Caco-2 (cell line): ENCODE measurements around the gene GDPD4. TPM values are rescaled to one million over a fixed set of nuclear protein-coding genes. Genes with fewer than 3 reads are reported as not detected.

Experiments
- BruUV-seq: library from RNA; stranded (reverse); fragments of 400-500 nt; replicated peaks from 2 replicates; lab custom pipeline; 2021; lab: Mats Ljungman, UMichigan
- CTCF ChIA-PET: fragments of 300-600 bp; sonication (Branson Sonifier 250); formaldehyde crosslinking; loops from one replicate; lab custom pipeline; 2022; ENCODE audit warnings: antibody characterized with exemption; lab: Charles Lee
- POLR2A ChIA-PET: fragments of 300-600 bp; sonication (Branson Sonifier 250); formaldehyde crosslinking; loops from one replicate; lab custom pipeline; 2022; ENCODE audit warnings: antibody characterized with exemption; lab: Charles Lee
- DNase-seq, 2 experiments: peaks; one replicate each; pipeline versions ENCODE4 v3.0.0 to v3.0.0-alpha.2; 2020 to 2022
- H3K27me3 ChIP-seq: replicated peaks from 2 replicates; pipeline ENCODE4 v1.6.0; 2011; ENCODE audit warnings: low read length; ENCODE audit not compliant: control insufficient read depth, insufficient read depth
- H3K36me3 ChIP-seq: 2 replicates; pipeline ENCODE4 v1.5.1; 2011; ENCODE audit warnings: low read length; ENCODE audit not compliant: control insufficient read depth, insufficient read depth
- H3K4me1 ChIP-seq: fragments of 250-450 bp; sonication (Bioruptor Pico); 2 replicates; pipeline ENCODE4 v1.5.1; 2020; ENCODE audit warnings: mild to moderate bottlenecking
- H3K4me3 ChIP-seq: 2 replicates; pipeline ENCODE4 v1.5.1; 2011; ENCODE audit warnings: low read depth, mild to moderate bottlenecking, control low read depth, low read length
- H3K9me3 ChIP-seq: fragments of 250-450 bp; sonication (Bioruptor Pico); 2 replicates; pipeline ENCODE4 v1.5.1; 2020; ENCODE audit warnings: mild to moderate bottlenecking, moderate library complexity
- H3K27ac Mint-ChIP-seq: one replicate; pipeline ENCODE4 v1.8.0; 2022; ENCODE audit warnings: mixed read lengths; ENCODE audit not compliant: unreplicated experiment
- H3K27me3 Mint-ChIP-seq: one replicate; pipeline ENCODE4 v1.8.0; 2022; ENCODE audit warnings: mixed read lengths; ENCODE audit not compliant: insufficient read depth, unreplicated experiment
- H3K36me3 Mint-ChIP-seq: one replicate; pipeline ENCODE4 v1.8.0; 2022; ENCODE audit warnings: mild to moderate bottlenecking, mixed read lengths; ENCODE audit not compliant: insufficient read depth, unreplicated experiment
- H3K4me1 Mint-ChIP-seq: one replicate; pipeline ENCODE4 v1.8.0; 2022; ENCODE audit warnings: low read depth, mixed read lengths; ENCODE audit not compliant: unreplicated experiment
- H3K4me3 Mint-ChIP-seq: one replicate; pipeline ENCODE4 v1.8.0; 2022; ENCODE audit warnings: mild to moderate bottlenecking, moderate library complexity, mixed read lengths; ENCODE audit not compliant: unreplicated experiment
- H3K9me3 Mint-ChIP-seq: one replicate; pipeline ENCODE4 v1.8.0; 2022; ENCODE audit warnings: mixed read lengths; ENCODE audit not compliant: unreplicated experiment
- intact Hi-C: fragments of 100-400 bp; cut with micrococcal nuclease; formaldehyde crosslinking; loops from one replicate; pipeline ENCODE4 v1.10.0; 2022; ENCODE audit not compliant: unreplicated experiment
- total RNA-seq: library from RNA; stranded (reverse); gene quantifications from 2 replicates; pipeline ENCODE4 v1.2.3, GENCODE V29; 2022
- TF ChIP-seq, protein P1 (sequence below), 2 experiments: fragments of 200-600 bp in 1 of 2; IDR thresholded peaks; 1 replicate in 1 of 2; 2 replicates in 1 of 2; pipeline versions ENCODE4 v1.5.1 to v1.8.0; 2011 to 2022; ENCODE audit warnings: antibody characterized with exemption in 1 of 2, control low read depth in 1 of 2, inconsistent platforms in 1 of 2, low read depth in 1 of 2, low read length in 1 of 2, mild to moderate bottlenecking in 1 of 2, moderate library complexity in 1 of 2; ENCODE audit not compliant: insufficient read depth in 1 of 2, severe bottlenecking in 1 of 2, unreplicated experiment in 1 of 2

Gene GDPD4
- total RNA-seq, 1 experiment from 2014 or later: not detected

DNA sequence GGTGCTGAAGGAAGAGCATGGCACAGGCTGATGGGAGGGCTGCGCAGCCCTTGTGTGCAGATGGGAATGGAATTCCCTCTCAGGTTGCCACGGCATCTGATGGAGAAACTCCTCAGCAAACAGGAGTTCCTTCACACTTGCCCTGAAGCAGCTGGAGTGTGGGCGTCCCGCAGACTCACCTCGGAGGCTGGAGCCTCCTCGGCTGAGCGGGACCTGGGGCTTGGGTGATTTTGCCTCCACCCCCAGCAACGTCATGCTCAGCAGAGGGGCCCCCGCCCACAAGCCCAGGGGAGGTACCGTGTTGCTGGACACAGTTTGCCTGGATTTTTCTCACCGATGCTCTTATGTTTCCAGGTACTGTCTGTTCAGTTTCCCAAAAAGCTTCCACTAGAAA is 110.1 kb downstream of the GDPD4 start:
- no peak overlapping the region for H3K27ac Mint-ChIP-seq
- no peak for DNase-seq
- POLR2A ChIA-PET: no interaction called here
- H3K4me3 Mint-ChIP-seq: no peak overlapping the region
- Histone ChIP-seq H3K36me3 (no peaks in the 10 kb centered on the region), H3K4me3 (no peak overlapping the region), H3K4me1 (no peaks in the 10 kb centered on the region), H3K27me3 (no peaks in the 10 kb centered on the region), H3K9me3 (no peaks in the 10 kb centered on the region)
- H3K9me3 Mint-ChIP-seq: no peaks in the 10 kb centered on the region
- H3K36me3 Mint-ChIP-seq: no peaks in the 10 kb centered on the region
- H3K4me1 Mint-ChIP-seq: no peaks in the 10 kb centered on the region
- intact Hi-C loops: loop anchor here (10.0 kb wide), 2 partner anchors 183 to 223 kb away; no protein-coding TSS in a partner anchor
- no TSS peak for BruUV-seq
- H3K27me3 Mint-ChIP-seq: no peaks in the 10 kb centered on the region
- CTCF ChIA-PET: no interaction called here
- TF ChIP-seq, protein P1, sequence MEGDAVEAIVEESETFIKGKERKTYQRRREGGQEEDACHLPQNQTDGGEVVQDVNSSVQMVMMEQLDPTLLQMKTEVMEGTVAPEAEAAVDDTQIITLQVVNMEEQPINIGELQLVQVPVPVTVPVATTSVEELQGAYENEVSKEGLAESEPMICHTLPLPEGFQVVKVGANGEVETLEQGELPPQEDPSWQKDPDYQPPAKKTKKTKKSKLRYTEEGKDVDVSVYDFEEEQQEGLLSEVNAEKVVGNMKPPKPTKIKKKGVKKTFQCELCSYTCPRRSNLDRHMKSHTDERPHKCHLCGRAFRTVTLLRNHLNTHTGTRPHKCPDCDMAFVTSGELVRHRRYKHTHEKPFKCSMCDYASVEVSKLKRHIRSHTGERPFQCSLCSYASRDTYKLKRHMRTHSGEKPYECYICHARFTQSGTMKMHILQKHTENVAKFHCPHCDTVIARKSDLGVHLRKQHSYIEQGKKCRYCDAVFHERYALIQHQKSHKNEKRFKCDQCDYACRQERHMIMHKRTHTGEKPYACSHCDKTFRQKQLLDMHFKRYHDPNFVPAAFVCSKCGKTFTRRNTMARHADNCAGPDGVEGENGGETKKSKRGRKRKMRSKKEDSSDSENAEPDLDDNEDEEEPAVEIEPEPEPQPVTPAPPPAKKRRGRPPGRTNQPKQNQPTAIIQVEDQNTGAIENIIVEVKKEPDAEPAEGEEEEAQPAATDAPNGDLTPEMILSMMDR (IDR thresholded peaks at IDR 0.05; ENCODE audit: insufficient read depth in 1 of 2, low read depth in 1 of 2, low read length in 1 of 2, severe bottlenecking in 1 of 2, unreplicated experiment in 1 of 2): no peak

GRCh38 chr11:77190331-77191075 is 111.0 kb downstream of the GDPD4 start:
- H3K36me3 ChIP-seq: no peaks in the 10 kb centered on the region
- CTCF ChIA-PET: interaction anchor here (0.9 to 2.6 kb wide), 4 partner anchors 17 to 99 kb away, joined by 3 to 8 read pairs (median 3); no protein-coding TSS in a partner anchor
- TF ChIP-seq, protein P1 (IDR thresholded peaks at IDR 0.05; ENCODE audit: insufficient read depth in 1 of 2, low read depth in 1 of 2, low read length in 1 of 2, severe bottlenecking in 1 of 2, unreplicated experiment in 1 of 2): no peak
- H3K4me3 Mint-ChIP-seq: no peak overlapping the region
- H3K9me3 Mint-ChIP-seq: no peaks in the 10 kb centered on the region
- BruUV-seq: no TSS peak
- no peaks in the 10 kb centered on the region for H3K27me3 Mint-ChIP-seq
- H3K27me3 ChIP-seq: no peaks in the 10 kb centered on the region
- no peaks in the 10 kb centered on the region for H3K4me1 ChIP-seq
- H3K36me3 Mint-ChIP-seq: no peaks in the 10 kb centered on the region
- H3K9me3 ChIP-seq: no peaks in the 10 kb centered on the region
- H3K4me1 Mint-ChIP-seq: no peaks in the 10 kb centered on the region
- DNase-seq: no peak
- POLR2A ChIA-PET: no interaction called here
- intact Hi-C loops: loop anchor here (10.0 kb wide), 2 partner anchors 184 to 224 kb away; no protein-coding TSS in a partner anchor
- no peak overlapping the region for H3K27ac Mint-ChIP-seq
- no peak overlapping the region for H3K4me3 ChIP-seq

DNA sequence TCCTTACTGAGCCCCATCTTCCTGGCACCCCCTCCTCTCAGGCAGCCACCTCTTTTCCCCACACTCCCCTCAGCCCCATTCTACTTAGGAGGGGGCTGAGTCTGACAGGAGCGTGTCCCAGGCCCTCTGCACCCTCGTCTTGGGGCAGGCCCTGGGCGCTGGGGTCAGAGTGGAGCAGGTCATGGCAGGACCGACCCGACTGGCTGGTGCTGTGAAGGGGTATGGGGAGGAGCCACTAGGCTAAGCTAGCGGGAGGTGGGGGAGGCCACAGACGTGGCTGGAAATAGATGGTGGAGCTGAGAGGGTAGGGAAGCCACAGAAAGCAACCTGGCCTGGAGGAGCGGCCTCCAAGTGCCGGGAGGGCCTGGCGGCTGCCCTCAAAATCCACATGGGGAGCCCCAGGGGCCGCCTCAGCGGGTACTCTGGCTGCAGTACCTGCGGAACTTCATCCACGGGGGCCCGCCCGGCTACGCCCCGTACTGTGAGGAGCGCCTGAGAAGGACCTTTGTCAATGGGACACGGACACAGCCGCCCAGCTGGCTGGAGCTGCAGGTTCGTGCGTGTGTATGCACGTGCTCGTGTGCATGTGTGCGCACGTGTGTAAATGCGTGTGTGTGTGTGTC is 111.8 kb downstream of the GDPD4 start:
- ChIA-PET CTCF (interaction anchor here (0.9 to 5.2 kb wide), 6 partner anchors 16 to 142 kb away, joined by 3 to 116 read pairs (median 6); partner anchors contain the start of gene MYO7A), POLR2A (no interaction called here)
- Histone ChIP-seq H3K36me3 (no peaks in the 10 kb centered on the region), H3K4me3 (no peak overlapping the region), H3K9me3 (no peaks in the 10 kb centered on the region), H3K4me1 (no peaks in the 10 kb centered on the region), H3K27me3 (no peaks in the 10 kb centered on the region)
- Mint-ChIP-seq H3K4me1 (no peaks in the 10 kb centered on the region), H3K27me3 (no peaks in the 10 kb centered on the region), H3K4me3 (no peak overlapping the region), H3K36me3 (no peaks in the 10 kb centered on the region), H3K27ac (no peak overlapping the region), H3K9me3 (no peaks in the 10 kb centered on the region)
- no TSS peak for BruUV-seq
- intact Hi-C loops: loop anchor here (10.0 kb wide), 2 partner anchors 185 to 225 kb away; no protein-coding TSS in a partner anchor
- TF ChIP-seq, protein P1 (IDR thresholded peaks at IDR 0.05; ENCODE audit: insufficient read depth in 1 of 2, low read depth in 1 of 2, low read length in 1 of 2, severe bottlenecking in 1 of 2, unreplicated experiment in 1 of 2): no peak
- DNase-seq: no peak
